ENCODE results near the gene TRNP1.

The TRNP1 gene

GRCh38 chr1:27026621-27027574, 33.4 kb downstream of the TRNP1 start:
- CTCF ChIA-PET = interaction anchor here (0.7 to 4.3 kb wide), 5 partner anchors 16 to 60 kb away, joined by 3 to 20 read pairs (median 3); no protein-coding TSS in a partner anchor
- H3K27ac ChIP-seq (ENCODE audit: insufficient read depth in 1 of 2, low read depth in 1 of 2, low read length in 2 of 2, poor library complexity in 1 of 2, severe bottlenecking in 2 of 2) = peak overlapping the region in 1 of 2 experiments; percentile 74
- DNase-seq = no peak

GRCh38 chr1:27027575-27028250, 34.2 kb downstream of the TRNP1 start:
- peaks cover 0 to 19% (median 15%) of the 10 kb centered on the region in 4 experiments for H3K4me1 ChIP-seq (ENCODE audit: control extremely low read depth in 1 of 4, control insufficient read depth in 4 of 4, insufficient read depth in 4 of 4, low read length in 3 of 4)
- no peaks in the 10 kb centered on the region for H3K36me3 ChIP-seq (ENCODE audit: control insufficient read depth in 4 of 4, insufficient read depth in 4 of 4, low read length in 3 of 4)
- CTCF ChIA-PET = interaction anchor here (0.8 to 4.3 kb wide), 5 partner anchors 16 to 61 kb away, joined by 3 to 20 read pairs (median 3); no protein-coding TSS in a partner anchor
- no peak overlapping the region for H3K4me3 ChIP-seq (ENCODE audit: control insufficient read depth in 1 of 7, extremely low read depth in 1 of 7, insufficient read depth in 4 of 7, low read depth in 2 of 7, low read length in 6 of 7)
- no peaks in the 10 kb centered on the region for H3K9me3 ChIP-seq (ENCODE audit: control extremely low read depth in 1 of 5, control insufficient read depth in 4 of 5, insufficient read depth in 2 of 5, low read depth in 1 of 5, low read length in 4 of 5)
- no peak for DNase-seq
- H3K27me3 ChIP-seq (replicated peaks in 2 of 5; ENCODE audit: control insufficient read depth in 4 of 5, insufficient read depth in 5 of 5, low read length in 4 of 5) = no peaks in the 10 kb centered on the region
- POLR2A ChIA-PET = no interaction called here
- H3K27ac ChIP-seq (ENCODE audit: insufficient read depth in 1 of 2, low read depth in 1 of 2, low read length in 2 of 2, poor library complexity in 1 of 2, severe bottlenecking in 2 of 2) = peak overlapping the region in 1 of 2 experiments; percentile 74
- WGBS (ENCODE audit: insufficient coverage) = 71% methylated on average over 7 of the region's 8 CpGs

More at GRCh38 chr1:27026621-27027574, 33.4 kb downstream of the TRNP1 start:
- Histone ChIP-seq H3K27me3 (replicated peaks in 2 of 5; ENCODE audit: control insufficient read depth in 4 of 5, insufficient read depth in 5 of 5, low read length in 4 of 5) (no peaks in the 10 kb centered on the region), H3K9me3 (ENCODE audit: control extremely low read depth in 1 of 5, control insufficient read depth in 4 of 5, insufficient read depth in 2 of 5, low read depth in 1 of 5, low read length in 4 of 5) (no peaks in the 10 kb centered on the region), H3K4me3 (ENCODE audit: control insufficient read depth in 1 of 7, extremely low read depth in 1 of 7, insufficient read depth in 4 of 7, low read depth in 2 of 7, low read length in 6 of 7) (no peak overlapping the region), H3K36me3 (ENCODE audit: control insufficient read depth in 4 of 4, insufficient read depth in 4 of 4, low read length in 3 of 4) (no peaks in the 10 kb centered on the region), H3K4me1 (ENCODE audit: control extremely low read depth in 1 of 4, control insufficient read depth in 4 of 4, insufficient read depth in 4 of 4, low read length in 3 of 4) (peaks cover 0 to 19% (median 14%) of the 10 kb centered on the region in 4 experiments)
- POLR2A ChIA-PET = no interaction called here
- 96% methylated on average over 17 of the region's 19 CpGs for WGBS (ENCODE audit: insufficient coverage)

- Histone ChIP-seq H3K27ac (ENCODE audit: insufficient read depth in 1 of 2, low read depth in 1 of 2, low read length in 2 of 2, poor library complexity in 1 of 2, severe bottlenecking in 2 of 2) (no peak overlapping the region), H3K4me3 (ENCODE audit: control insufficient read depth in 1 of 7, extremely low read depth in 1 of 7, insufficient read depth in 4 of 7, low read depth in 2 of 7, low read length in 6 of 7) (no peak overlapping the region), H3K4me1 (ENCODE audit: control extremely low read depth in 1 of 4, control insufficient read depth in 4 of 4, insufficient read depth in 4 of 4, low read length in 3 of 4) (peaks cover 0 to 19% (median 15%) of the 10 kb centered on the region in 4 experiments), H3K9me3 (ENCODE audit: control extremely low read depth in 1 of 5, control insufficient read depth in 4 of 5, insufficient read depth in 2 of 5, low read depth in 1 of 5, low read length in 4 of 5) (no peaks in the 10 kb centered on the region), H3K36me3 (ENCODE audit: control insufficient read depth in 4 of 4, insufficient read depth in 4 of 4, low read length in 3 of 4) (no peaks in the 10 kb centered on the region), H3K27me3 (replicated peaks in 2 of 5; ENCODE audit: control insufficient read depth in 4 of 5, insufficient read depth in 5 of 5, low read length in 4 of 5) (no peaks in the 10 kb centered on the region)
- 88% methylated on average over 7 of the region's 9 CpGs for WGBS (ENCODE audit: insufficient coverage)
- ChIA-PET CTCF (interaction anchor here (2.4 to 4.3 kb wide), 2 partner anchors 14 to 17 kb away, joined by 12 to 20 read pairs; no protein-coding TSS in a partner anchor), POLR2A (no interaction called here)
- DNase-seq = no peak
Observed at GRCh38 chr1:27029517-27029916, 36.0 kb downstream of the TRNP1 start.

- H3K4me3 ChIP-seq (ENCODE audit: control insufficient read depth in 1 of 7, extremely low read depth in 1 of 7, insufficient read depth in 4 of 7, low read depth in 2 of 7, low read length in 6 of 7) = peak overlapping the region in 4 of 7 experiments; percentile 25 to 65 (median 40)
- H3K36me3 ChIP-seq (ENCODE audit: control insufficient read depth in 4 of 4, insufficient read depth in 4 of 4, low read length in 3 of 4) = no peaks in the 10 kb centered on the region
- 46% methylated on average over 27 of the region's 43 CpGs for WGBS (ENCODE audit: insufficient coverage)
- H3K9me3 ChIP-seq (ENCODE audit: control extremely low read depth in 1 of 5, control insufficient read depth in 4 of 5, insufficient read depth in 2 of 5, low read depth in 1 of 5, low read length in 4 of 5) = no peaks in the 10 kb centered on the region
- DNase-seq = peak in 2 of 3 donors; percentile 28 to 34
- ChIA-PET CTCF (interaction anchor here (1.0 to 26.9 kb wide), 2 partner anchors 34 to 65 kb away, joined by 4 to 449 read pairs; no protein-coding TSS in a partner anchor), POLR2A (no interaction called here)
- H3K4me1 ChIP-seq (ENCODE audit: control extremely low read depth in 1 of 4, control insufficient read depth in 4 of 4, insufficient read depth in 4 of 4, low read length in 3 of 4) = peaks cover 0 to 19% (median 15%) of the 10 kb centered on the region in 4 experiments
- H3K27ac ChIP-seq (ENCODE audit: insufficient read depth in 1 of 2, low read depth in 1 of 2, low read length in 2 of 2, poor library complexity in 1 of 2, severe bottlenecking in 2 of 2) = no peak overlapping the region
- H3K27me3 ChIP-seq (replicated peaks in 2 of 5; ENCODE audit: control insufficient read depth in 4 of 5, insufficient read depth in 5 of 5, low read length in 4 of 5) = no peaks in the 10 kb centered on the region
Observed at GRCh38 chr1:27031235-27032118, 38.0 kb downstream of the TRNP1 start.

- DNase-seq = no peak
- Histone ChIP-seq H3K9me3 (ENCODE audit: control extremely low read depth in 1 of 5, control insufficient read depth in 4 of 5, insufficient read depth in 2 of 5, low read depth in 1 of 5, low read length in 4 of 5) (no peaks in the 10 kb centered on the region), H3K36me3 (ENCODE audit: control insufficient read depth in 4 of 4, insufficient read depth in 4 of 4, low read length in 3 of 4) (no peaks in the 10 kb centered on the region), H3K27ac (ENCODE audit: insufficient read depth in 1 of 2, low read depth in 1 of 2, low read length in 2 of 2, poor library complexity in 1 of 2, severe bottlenecking in 2 of 2) (no peak overlapping the region), H3K27me3 (replicated peaks in 2 of 5; ENCODE audit: control insufficient read depth in 4 of 5, insufficient read depth in 5 of 5, low read length in 4 of 5) (no peaks in the 10 kb centered on the region), H3K4me1 (ENCODE audit: control extremely low read depth in 1 of 4, control insufficient read depth in 4 of 4, insufficient read depth in 4 of 4, low read length in 3 of 4) (peaks cover 0 to 18% (median 15%) of the 10 kb centered on the region in 4 experiments), H3K4me3 (ENCODE audit: control insufficient read depth in 1 of 7, extremely low read depth in 1 of 7, insufficient read depth in 4 of 7, low read depth in 2 of 7, low read length in 6 of 7) (peak overlapping the region in 2 of 7 experiments; percentile 32 to 65)
- ChIA-PET CTCF (interaction anchor here (1.0 to 26.9 kb wide), 5 partner anchors 14 to 265 kb away, joined by 3 to 449 read pairs (median 3); no protein-coding TSS in a partner anchor), POLR2A (no interaction called here)
- WGBS (ENCODE audit: insufficient coverage) = 95% methylated on average over 2 of the region's 2 CpGs
Observed at GRCh38 chr1:27032119-27032461, 38.6 kb downstream of the TRNP1 start.

- H3K27me3 ChIP-seq (replicated peaks in 2 of 5; ENCODE audit: control insufficient read depth in 4 of 5, insufficient read depth in 5 of 5, low read length in 4 of 5) = no peaks in the 10 kb centered on the region
- WGBS (ENCODE audit: insufficient coverage) = 92% methylated on average over 6 of the region's 7 CpGs
- ChIA-PET POLR2A (no interaction called here), CTCF (interaction anchor here (0.6 to 26.9 kb wide), 9 partner anchors 11 to 264 kb away, joined by 3 to 449 read pairs (median 4); no protein-coding TSS in a partner anchor)
- no peaks in the 10 kb centered on the region for H3K36me3 ChIP-seq (ENCODE audit: control insufficient read depth in 4 of 4, insufficient read depth in 4 of 4, low read length in 3 of 4)
- no peak overlapping the region for H3K27ac ChIP-seq (ENCODE audit: insufficient read depth in 1 of 2, low read depth in 1 of 2, low read length in 2 of 2, poor library complexity in 1 of 2, severe bottlenecking in 2 of 2)
- no peak for DNase-seq
- H3K4me3 ChIP-seq (ENCODE audit: control insufficient read depth in 1 of 7, extremely low read depth in 1 of 7, insufficient read depth in 4 of 7, low read depth in 2 of 7, low read length in 6 of 7) = no peak overlapping the region
- H3K4me1 ChIP-seq (ENCODE audit: control extremely low read depth in 1 of 4, control insufficient read depth in 4 of 4, insufficient read depth in 4 of 4, low read length in 3 of 4) = peaks cover 0 to 9% (median 8%) of the 10 kb centered on the region in 4 experiments
- H3K9me3 ChIP-seq (ENCODE audit: control extremely low read depth in 1 of 5, control insufficient read depth in 4 of 5, insufficient read depth in 2 of 5, low read depth in 1 of 5, low read length in 4 of 5) = no peaks in the 10 kb centered on the region
Observed at GRCh38 chr1:27033043-27033746, 39.7 kb downstream of the TRNP1 start.

Measured in common myeloid progenitor, CD34-positive (primary cell).